Astrocyte (in vitro differentiated cells and primary cell): ENCODE measurements around the gene TACR2. TPM values are rescaled to one million over a fixed set of nuclear protein-coding genes. Genes with fewer than 3 reads are reported as not detected.

ENCODE experiments used
- DNase-seq: peaks from one replicate; pipeline ENCODE4 v3.0.0-alpha.2; 2010; ENCODE audit warnings: low read depth
- FAIRE-seq: peaks from 2 replicates; lab custom pipeline; 2011; peaks lifted over from hg19 to GRCh38; lab: Jason Lieb, UNC
- H2AFZ ChIP-seq: 2 replicates; pipeline ENCODE4 v1.6.0; 2012; ENCODE audit warnings: low read depth, low read length, inconsistent platforms
- H3K27ac ChIP-seq: 2 replicates; pipeline ENCODE4 v1.5.1; 2011; ENCODE audit warnings: low read depth, low read length, inconsistent platforms
- H3K27me3 ChIP-seq: 2 replicates; pipeline ENCODE4 v1.6.0; 2011; ENCODE audit warnings: low read length, inconsistent platforms; ENCODE audit not compliant: insufficient read depth
- H3K36me3 ChIP-seq: 2 replicates; pipeline ENCODE4 v1.5.1; 2011; ENCODE audit warnings: low read length, inconsistent platforms; ENCODE audit not compliant: insufficient read depth
- H3K4me1 ChIP-seq: 2 replicates; pipeline ENCODE4 v1.5.1; 2011; ENCODE audit warnings: low read length, inconsistent platforms; ENCODE audit not compliant: insufficient read depth
- H3K4me2 ChIP-seq: 2 replicates; pipeline ENCODE4 v1.6.0; 2012; ENCODE audit warnings: low read length, inconsistent platforms
- H3K4me3 ChIP-seq: 2 replicates; pipeline ENCODE4 v1.5.1; 2011; ENCODE audit warnings: low read depth, mild to moderate bottlenecking, low read length, inconsistent platforms; ENCODE audit not compliant: insufficient read depth
- H3K79me2 ChIP-seq: 2 replicates; pipeline ENCODE4 v1.6.0; 2012; ENCODE audit warnings: mild to moderate bottlenecking, low read length, inconsistent platforms; ENCODE audit not compliant: insufficient read depth
- H3K9ac ChIP-seq: 2 replicates; pipeline ENCODE4 v1.6.0; 2012; ENCODE audit warnings: mild to moderate bottlenecking, low read length, inconsistent platforms
- H3K9me3 ChIP-seq: 2 replicates; pipeline ENCODE4 v1.5.1; 2012; ENCODE audit warnings: low read depth, mild to moderate bottlenecking, low read length, inconsistent platforms; ENCODE audit not compliant: insufficient read depth
- H4K20me1 ChIP-seq: 2 replicates; pipeline ENCODE4 v1.6.0; 2012; ENCODE audit warnings: low read length, inconsistent platforms; ENCODE audit not compliant: insufficient read depth
- H3K27ac Mint-ChIP-seq: one replicate; pipeline ENCODE4 v1.8.0; 2021; ENCODE audit warnings: mild to moderate bottlenecking, mixed read lengths; ENCODE audit not compliant: unreplicated experiment
- H3K27me3 Mint-ChIP-seq: one replicate; pipeline ENCODE4 v1.8.0; 2021; ENCODE audit warnings: low read depth, mixed read lengths; ENCODE audit not compliant: unreplicated experiment
- H3K36me3 Mint-ChIP-seq: one replicate; pipeline ENCODE4 v1.8.0; 2021; ENCODE audit warnings: low read depth, mixed read lengths; ENCODE audit not compliant: unreplicated experiment
- H3K4me1 Mint-ChIP-seq: one replicate; pipeline ENCODE4 v1.8.0; 2021; ENCODE audit warnings: low read depth, mixed read lengths; ENCODE audit not compliant: unreplicated experiment
- H3K4me3 Mint-ChIP-seq: one replicate; pipeline ENCODE4 v1.8.0; 2021; ENCODE audit warnings: mild to moderate bottlenecking, moderate library complexity, mixed read lengths; ENCODE audit not compliant: unreplicated experiment
- H3K9me3 Mint-ChIP-seq: one replicate; pipeline ENCODE4 v1.8.0; 2021; ENCODE audit warnings: mild to moderate bottlenecking, mixed read lengths; ENCODE audit not compliant: unreplicated experiment
- CTCF ChIP-seq: IDR thresholded peaks from 2 replicates; pipeline ENCODE4 v1.5.1; 2011; ENCODE audit warnings: low read depth, mild to moderate bottlenecking, inconsistent platforms, low read length, moderate library complexity; ENCODE audit not compliant: insufficient read depth
- EZH2 ChIP-seq: IDR thresholded peaks from 2 replicates; pipeline ENCODE4 v1.6.1; 2012; ENCODE audit warnings: mild to moderate bottlenecking, low read length, inconsistent platforms; ENCODE audit not compliant: insufficient read depth
- total RNA-seq: library from RNA; stranded (reverse); gene quantifications from 2 replicates; pipeline ENCODE4 v1.2.1, GENCODE V29; 2021

Gene TACR2
- total RNA-seq, 1 donor from 2014 or later: not detected

GRCh38 chr10:69456880-69457693, 40.4 kb upstream of the TACR2 start:
- Histone ChIP-seq H2AFZ (no peak overlapping the region), H3K79me2 (no peaks in the 10 kb centered on the region), H4K20me1 (no peaks in the 10 kb centered on the region), H3K4me2 (no peak overlapping the region), H3K4me3 (no peak overlapping the region), H3K4me1 (no peaks in the 10 kb centered on the region), H3K9me3 (no peaks in the 10 kb centered on the region), H3K27me3 (peaks cover under 1% of the 10 kb centered on the region), H3K27ac (no peak overlapping the region), H3K36me3 (no peaks in the 10 kb centered on the region), H3K9ac (no peak overlapping the region)
- FAIRE-seq (no peak), DNase-seq (peak; percentile 37)
- H3K4me1 Mint-ChIP-seq: peaks cover 26% of the 10 kb centered on the region
- H3K36me3 Mint-ChIP-seq: no peaks in the 10 kb centered on the region
- H3K9me3 Mint-ChIP-seq: no peaks in the 10 kb centered on the region
- no peak for TF ChIP-seq EZH2
- no peak for TF ChIP-seq CTCF
- H3K27me3 Mint-ChIP-seq: no peaks in the 10 kb centered on the region
- no peak overlapping the region for H3K27ac Mint-ChIP-seq
- H3K4me3 Mint-ChIP-seq: no peak overlapping the region

- H3K4me2 ChIP-seq: no peak overlapping the region
- no peaks in the 10 kb centered on the region for H3K79me2 ChIP-seq
- no peaks in the 10 kb centered on the region for H4K20me1 ChIP-seq
- DNase-seq: no peak
- H2AFZ ChIP-seq: no peak overlapping the region
- no peak overlapping the region for H3K4me3 ChIP-seq
- H3K27ac ChIP-seq: no peak overlapping the region
- no peaks in the 10 kb centered on the region for H3K36me3 Mint-ChIP-seq
- FAIRE-seq: no peak
- no peaks in the 10 kb centered on the region for H3K36me3 ChIP-seq
- no peak overlapping the region for H3K4me3 Mint-ChIP-seq
- H3K9me3 Mint-ChIP-seq: no peaks in the 10 kb centered on the region
- H3K27me3 Mint-ChIP-seq: no peaks in the 10 kb centered on the region
- TF ChIP-seq CTCF (no peak), EZH2 (no peak)
- peaks cover 3% of the 10 kb centered on the region for H3K27me3 ChIP-seq
- no peak overlapping the region for H3K27ac Mint-ChIP-seq
- H3K4me1 ChIP-seq: no peaks in the 10 kb centered on the region
- H3K9ac ChIP-seq: no peak overlapping the region
- no peaks in the 10 kb centered on the region for H3K9me3 ChIP-seq
- peaks cover 26% of the 10 kb centered on the region for H3K4me1 Mint-ChIP-seq
These were observed 38.5 kb upstream of the TACR2 start for GRCh38 chr10:69455006-69455763.
